Effector memory CD8-positive, alpha-beta T cell (primary cell): ENCODE data around the gene SPATA17.

Experiments
- ATAC-seq: fragments of 150-1000 bp; cut with Tn5 transposase; replicated peaks from 2 replicates; pipeline ENCODE4 v1.10.0; 2021; ENCODE audit warnings: mild to moderate bottlenecking, moderate library complexity
- DNase-seq, 3 experiments: peaks; one replicate each; pipeline ENCODE4 v3.0.0; 2021
- H3K27ac Mint-ChIP-seq, 2 donors: one replicate each; pipeline ENCODE4 v1.8.0; 2022; ENCODE audit warnings: mild to moderate bottlenecking in 2 of 2, mixed read lengths in 2 of 2, moderate library complexity in 2 of 2
- H3K27me3 Mint-ChIP-seq, 2 donors: one replicate each; pipeline ENCODE4 v1.8.0; 2022; ENCODE audit warnings: mixed read lengths in 2 of 2
- H3K36me3 Mint-ChIP-seq: one replicate; pipeline ENCODE4 v1.8.0; 2022; ENCODE audit warnings: mild to moderate bottlenecking, moderate library complexity, mixed read lengths; ENCODE audit not compliant: insufficient read depth
- H3K4me1 Mint-ChIP-seq, 2 donors: one replicate each; pipeline ENCODE4 v1.8.0; 2022; ENCODE audit warnings: low read depth in 2 of 2, mixed read lengths in 2 of 2
- H3K4me3 Mint-ChIP-seq, 2 donors: one replicate each; pipeline ENCODE4 v1.8.0; 2022; ENCODE audit warnings: mild to moderate bottlenecking in 2 of 2, mixed read lengths in 2 of 2, moderate library complexity in 2 of 2
- H3K9me3 Mint-ChIP-seq, 2 donors: one replicate each; pipeline ENCODE4 v1.8.0; 2022; ENCODE audit warnings: mixed read lengths in 2 of 2

Gene SPATA17

GRCh38 chr1:217917281-217917887 is 286.2 kb downstream of the SPATA17 start:
- DNase-seq = no peak
- Mint-ChIP-seq H3K9me3 (peaks cover 9 to 16% of the 10 kb centered on the region in 2 donors), H3K27ac (no peak overlapping the region), H3K27me3 (no peaks in the 10 kb centered on the region), H3K4me1 (no peaks in the 10 kb centered on the region), H3K4me3 (no peak overlapping the region), H3K36me3 (no peaks in the 10 kb centered on the region)
- no peak for ATAC-seq

GRCh38 chr1:217919683-217920388 is 288.7 kb downstream of the SPATA17 start:
- Mint-ChIP-seq H3K4me3 (no peak overlapping the region), H3K36me3 (no peaks in the 10 kb centered on the region), H3K9me3 (peaks cover 11 to 12% of the 10 kb centered on the region in 2 donors), H3K27ac (no peak overlapping the region), H3K4me1 (no peaks in the 10 kb centered on the region), H3K27me3 (no peaks in the 10 kb centered on the region)
- no peak for ATAC-seq
- no peak for DNase-seq
